Body of pancreas (tissue), 4 donors: ENCODE results near the gene SCN8A. TPM values are rescaled to one million over a fixed set of nuclear protein-coding genes. Genes with fewer than 3 reads are reported as not detected.
A peak's percentile ranks its signal among the peaks of the same experiment; 100 is the strongest.

ENCODE experiments used
- ATAC-seq: fragments of 150-250 bp; one replicate; pipeline ENCODE4 v1.9.1; 2016
- DNase-seq, 4 donors: peaks; one replicate each; pipeline ENCODE4 v3.0.0-alpha.2; 2019
- H3K27ac ChIP-seq, 4 donors: fragments of 200-600 bp; sonication (generic); 1 replicate in 3 of 4; 2 replicates in 1 of 4; pipeline versions ENCODE4 v1.5.1 to v1.6.1; 2016 to 2019; ENCODE audit warnings: mild to moderate bottlenecking in 1 of 4, mixed read lengths in 1 of 4, moderate library complexity in 1 of 4
- H3K27me3 ChIP-seq, 2 donors: fragments of 200-600 bp; sonication (generic); one replicate each; pipeline ENCODE4 v1.6.0; 2016; ENCODE audit warnings: mild to moderate bottlenecking in 1 of 2
- H3K36me3 ChIP-seq, 2 donors: fragments of 200-600 bp; sonication (generic); replicated peaks in 1 of 2; 2 replicates each; pipeline ENCODE4 v1.5.1; 2016; ENCODE audit warnings: low read depth in 2 of 2; ENCODE audit not compliant: insufficient read depth in 1 of 2
- H3K4me1 ChIP-seq: fragments of 200-600 bp; sonication (generic); one replicate; pipeline ENCODE4 v1.6.0; 2016
- H3K4me3 ChIP-seq, 2 donors: fragments of 200-600 bp; sonication (generic); 1 replicate in 1 of 2; 2 replicates in 1 of 2; pipeline ENCODE4 v1.5.1; 2016 to 2019
- H3K9me3 ChIP-seq, 3 donors: fragments of 200-600 bp; sonication (generic); 1 replicate in 2 of 3; 2 replicates in 1 of 3; pipeline ENCODE4 v1.5.1; 2016
- POLR2A ChIP-seq, 3 donors: fragments of 450-650 bp; IDR thresholded peaks; one replicate each; pipeline ENCODE4 v1.6.1; 2016; ENCODE audit warnings: antibody characterized with exemption in 3 of 3, mild to moderate bottlenecking in 2 of 3
- WGBS, 2 donors: methylation state at CpG; one replicate each; pipeline ENCODE4 v1.1.5; 2017; 5-methylcytosine and 5-hydroxymethylcytosine counted together
- intact Hi-C: fragments of 100-400 bp; cut with DNase I; formaldehyde crosslinking; loops from one replicate; pipeline ENCODE4 v1.15.1; 2023
- total RNA-seq, 2 donors: library from RNA; depleted of rRNA; stranded (reverse); fragments of >200 nt; gene quantifications; one replicate each; pipeline ENCODE4 v1.1.0, GENCODE V29; 2016
- TF ChIP-seq, protein P1 (sequence below), 7 experiments: fragments of 450-650 bp in 4 of 7; fragments of 200-600 bp in 3 of 7; sonication (generic) in 3 of 7; IDR thresholded peaks; one replicate each; pipeline ENCODE4 v1.5.1; 2016 to 2019; ENCODE audit warnings: antibody characterized with exemption in 7 of 7

SCN8A gene
- total RNA-seq, 2 donors from 2014 or later = 4.9 to 11.2 TPM

DNA sequence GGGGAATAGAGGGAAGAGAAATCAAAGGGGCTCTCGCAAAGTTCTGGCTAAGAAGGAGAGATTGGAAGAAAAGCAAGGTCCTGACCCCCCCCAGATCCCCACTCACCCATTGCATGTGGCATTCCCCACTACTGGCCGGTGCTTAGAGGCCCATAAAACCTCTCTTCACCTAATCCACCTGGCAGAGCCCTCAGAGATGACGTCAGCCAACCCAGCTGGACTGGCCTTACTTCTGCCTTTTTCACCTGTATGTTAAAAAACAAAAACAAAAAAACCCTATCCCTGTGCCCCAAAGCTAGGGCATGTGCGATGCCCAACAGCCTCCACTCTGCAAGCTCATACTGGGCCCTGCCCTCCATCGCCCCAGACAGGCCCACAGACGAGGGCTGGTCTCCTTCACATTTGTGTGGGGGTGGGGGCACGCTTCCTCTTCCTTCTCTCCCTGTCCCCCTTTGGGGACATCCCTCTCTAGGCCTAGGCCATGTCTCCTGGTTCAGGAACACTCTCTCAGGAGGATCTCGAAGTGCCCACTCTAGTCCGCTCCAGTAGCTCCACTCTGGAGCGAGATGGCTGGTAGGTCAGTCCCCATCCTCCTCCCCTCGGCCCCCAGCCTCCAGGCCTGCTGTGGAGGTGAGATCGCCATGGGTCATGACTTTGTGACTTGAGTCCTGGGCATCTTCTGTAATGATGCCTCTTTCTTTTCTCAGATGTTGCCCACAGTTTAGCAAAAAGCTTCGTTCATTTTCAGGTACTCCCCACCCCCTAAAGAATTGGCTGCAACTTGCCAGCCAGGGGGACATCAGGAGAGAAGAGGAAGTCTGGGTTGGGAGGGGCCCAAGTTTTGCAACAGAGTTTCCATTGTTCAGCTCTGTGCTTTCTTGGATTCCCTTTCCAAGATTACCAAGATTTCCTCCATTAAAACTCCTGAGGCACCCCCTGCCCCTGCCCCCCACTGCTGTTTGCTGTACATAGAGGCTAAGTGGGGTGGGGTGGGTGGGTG, 220.5 kb downstream of the SCN8A start:
- H3K4me3 ChIP-seq = no peak overlapping the region
- no peaks in the 10 kb centered on the region for H3K27me3 ChIP-seq
- 60 to 66% methylated on average over 13 of the region's 13 CpGs for WGBS, 2 donors
- no peaks in the 10 kb centered on the region for H3K9me3 ChIP-seq
- intact Hi-C loops = loop anchor here (10.0 kb wide), 1 partner anchor 277 kb away; no protein-coding TSS in a partner anchor
- DNase-seq (peak in 3 of 4 donors; percentile 34 to 55 (median 39)), ATAC-seq (no peak)
- no peaks in the 10 kb centered on the region for H3K36me3 ChIP-seq
- H3K4me1 ChIP-seq = peaks cover 18% of the 10 kb centered on the region
- no peak for TF ChIP-seq POLR2A (IDR thresholded peaks at IDR 0.05)
- TF ChIP-seq, protein P1, sequence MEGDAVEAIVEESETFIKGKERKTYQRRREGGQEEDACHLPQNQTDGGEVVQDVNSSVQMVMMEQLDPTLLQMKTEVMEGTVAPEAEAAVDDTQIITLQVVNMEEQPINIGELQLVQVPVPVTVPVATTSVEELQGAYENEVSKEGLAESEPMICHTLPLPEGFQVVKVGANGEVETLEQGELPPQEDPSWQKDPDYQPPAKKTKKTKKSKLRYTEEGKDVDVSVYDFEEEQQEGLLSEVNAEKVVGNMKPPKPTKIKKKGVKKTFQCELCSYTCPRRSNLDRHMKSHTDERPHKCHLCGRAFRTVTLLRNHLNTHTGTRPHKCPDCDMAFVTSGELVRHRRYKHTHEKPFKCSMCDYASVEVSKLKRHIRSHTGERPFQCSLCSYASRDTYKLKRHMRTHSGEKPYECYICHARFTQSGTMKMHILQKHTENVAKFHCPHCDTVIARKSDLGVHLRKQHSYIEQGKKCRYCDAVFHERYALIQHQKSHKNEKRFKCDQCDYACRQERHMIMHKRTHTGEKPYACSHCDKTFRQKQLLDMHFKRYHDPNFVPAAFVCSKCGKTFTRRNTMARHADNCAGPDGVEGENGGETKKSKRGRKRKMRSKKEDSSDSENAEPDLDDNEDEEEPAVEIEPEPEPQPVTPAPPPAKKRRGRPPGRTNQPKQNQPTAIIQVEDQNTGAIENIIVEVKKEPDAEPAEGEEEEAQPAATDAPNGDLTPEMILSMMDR (IDR thresholded peaks at IDR 0.05) = no peak
- no peak overlapping the region for H3K27ac ChIP-seq

DNA sequence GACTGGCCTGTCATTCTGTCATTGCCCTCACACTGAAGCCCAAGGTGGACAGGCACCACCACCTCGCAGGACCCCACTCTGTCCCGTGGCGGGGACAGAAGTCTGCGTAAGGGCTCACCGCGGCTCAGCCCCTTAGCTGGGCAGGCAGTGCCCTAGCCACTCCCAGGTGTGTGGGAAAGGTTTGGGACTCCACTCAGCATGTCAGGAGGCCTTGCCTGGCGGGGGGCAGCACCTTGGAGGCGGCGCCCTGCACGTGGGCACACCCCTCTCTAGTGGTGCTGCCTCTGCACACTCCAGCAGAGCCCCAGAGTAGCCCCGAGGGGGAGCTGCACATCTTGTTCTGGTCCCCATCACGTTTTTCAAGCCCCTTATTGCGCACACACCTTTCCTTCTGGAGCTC, 221.8 kb downstream of the SCN8A start:
- TF ChIP-seq POLR2A (IDR thresholded peaks at IDR 0.05) = no peak
- TF ChIP-seq, protein P1 (IDR thresholded peaks at IDR 0.05) = no peak
- Histone ChIP-seq H3K27ac (no peak overlapping the region), H3K9me3 (no peaks in the 10 kb centered on the region), H3K4me1 (peaks cover 18% of the 10 kb centered on the region), H3K27me3 (no peaks in the 10 kb centered on the region), H3K4me3 (no peak overlapping the region), H3K36me3 (no peaks in the 10 kb centered on the region)
- ATAC-seq = no peak
- no peak for DNase-seq
- 64 to 73% methylated on average over 6 to 13 of the region's 13 CpGs for WGBS, 2 donors
- intact Hi-C loops = loop anchor here (10.0 kb wide), 1 partner anchor 278 kb away; no protein-coding TSS in a partner anchor

DNA sequence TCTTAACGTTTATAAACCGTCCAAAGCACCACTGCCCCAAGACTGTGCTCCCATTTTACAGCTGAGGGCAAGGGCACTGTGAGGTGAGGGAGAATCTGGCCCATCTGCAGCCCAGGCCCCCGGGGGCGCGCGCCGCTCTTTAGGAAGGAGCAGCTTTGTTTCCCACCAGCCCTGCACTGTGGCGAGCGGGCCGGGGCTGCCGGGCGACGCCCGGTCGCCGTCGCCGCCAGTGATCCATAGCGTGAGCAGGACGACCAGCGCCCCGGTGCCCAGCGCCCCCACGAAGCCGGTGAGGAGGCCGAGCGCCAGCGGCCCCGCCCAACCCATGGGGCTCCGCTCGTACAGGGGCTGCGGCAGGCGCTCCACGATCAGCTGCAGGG, 222.9 kb downstream of the SCN8A start:
- intact Hi-C loops = loop anchor here (10.0 kb wide), 1 partner anchor 279 kb away; no protein-coding TSS in a partner anchor
- DNase-seq = no peak
- Histone ChIP-seq H3K27ac (peak overlapping the region in 3 of 4 donors; percentile 27 to 85 (median 82)), H3K27me3 (no peaks in the 10 kb centered on the region), H3K36me3 (no peaks in the 10 kb centered on the region), H3K4me3 (no peak overlapping the region), H3K4me1 (peaks cover 18% of the 10 kb centered on the region), H3K9me3 (no peaks in the 10 kb centered on the region)
- no peak for TF ChIP-seq POLR2A (IDR thresholded peaks at IDR 0.05)
- TF ChIP-seq, protein P1 (IDR thresholded peaks at IDR 0.05) = no peak
- peak; percentile 41 for ATAC-seq
- WGBS, 2 donors = 11 to 18% methylated on average over 12 to 32 of the region's 34 CpGs

DNA sequence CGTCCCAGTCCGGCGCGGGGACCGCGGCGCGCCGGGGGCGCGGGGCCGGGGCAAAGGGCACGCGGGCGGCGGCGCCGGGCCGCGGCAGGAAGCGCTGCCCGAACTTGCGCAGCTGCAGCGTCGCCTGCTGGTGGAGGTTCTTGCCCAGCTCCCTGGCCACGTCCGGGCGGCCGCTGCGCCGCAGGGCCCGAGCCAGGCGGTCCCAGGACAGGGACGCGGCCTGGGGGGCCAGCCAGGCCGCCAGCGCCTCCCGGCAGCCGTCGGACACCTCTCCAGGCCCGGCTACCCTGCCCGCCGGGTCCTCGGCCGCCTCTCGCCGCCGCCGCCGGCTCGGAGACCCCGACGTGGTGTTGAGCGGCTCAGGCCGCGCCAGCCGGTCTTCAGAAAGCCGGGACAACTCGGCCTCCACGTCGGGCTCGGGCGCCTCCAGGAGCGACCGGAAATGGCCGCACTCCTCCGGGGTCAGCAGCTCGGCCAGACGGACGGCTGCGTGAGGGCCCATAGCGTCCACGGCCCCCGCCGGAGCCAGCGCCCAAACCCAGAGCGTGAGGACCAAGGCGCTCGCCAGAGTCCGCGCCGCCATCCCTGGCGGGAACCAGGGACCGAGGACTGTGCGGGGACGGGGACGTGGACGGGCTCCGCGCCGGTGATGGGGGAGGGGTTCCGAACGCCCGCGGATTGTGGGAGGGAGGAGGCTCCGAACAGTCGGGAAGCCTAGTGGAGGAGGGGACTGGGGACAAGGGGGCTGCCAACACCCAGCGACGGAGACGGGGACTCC, 223.5 kb downstream of the SCN8A start:
- 5 to 29% methylated on average over 21 to 100 of the region's 100 CpGs for WGBS, 2 donors
- Histone ChIP-seq H3K36me3 (no peaks in the 10 kb centered on the region), H3K27me3 (no peaks in the 10 kb centered on the region), H3K4me3 (peak overlapping the region; percentile 17 to 54), H3K27ac (peak overlapping the region; percentile 27 to 85 (median 78)), H3K9me3 (no peaks in the 10 kb centered on the region), H3K4me1 (peaks cover 18% of the 10 kb centered on the region)
- intact Hi-C loops = loop anchor here (10.0 kb wide), 1 partner anchor 280 kb away; no protein-coding TSS in a partner anchor
- TF ChIP-seq POLR2A (IDR thresholded peaks at IDR 0.05) = peak; percentile 48 to 81 (median 59)
- TF ChIP-seq, protein P1 (IDR thresholded peaks at IDR 0.05) = peak in 6 of 7 experiments; percentile 9 to 93 (median 72)
- peak; percentile 82 to 87 (median 85) for DNase-seq
- peak; percentile 92 for ATAC-seq
